NCI-H82 (cell line): Measurements from ENCODE around the gene ATP2A1.
"Not testable (repeated sequence)": the region's sequence is repeated elsewhere in the genome, so short reads cannot be mapped to it uniquely, and the experiment has no call there.

Source experiments
- DNase-seq: peaks from one replicate; lab custom pipeline; 2025; lab: John Stamatoyannopoulos, UW

Gene ATP2A1

DNA sequence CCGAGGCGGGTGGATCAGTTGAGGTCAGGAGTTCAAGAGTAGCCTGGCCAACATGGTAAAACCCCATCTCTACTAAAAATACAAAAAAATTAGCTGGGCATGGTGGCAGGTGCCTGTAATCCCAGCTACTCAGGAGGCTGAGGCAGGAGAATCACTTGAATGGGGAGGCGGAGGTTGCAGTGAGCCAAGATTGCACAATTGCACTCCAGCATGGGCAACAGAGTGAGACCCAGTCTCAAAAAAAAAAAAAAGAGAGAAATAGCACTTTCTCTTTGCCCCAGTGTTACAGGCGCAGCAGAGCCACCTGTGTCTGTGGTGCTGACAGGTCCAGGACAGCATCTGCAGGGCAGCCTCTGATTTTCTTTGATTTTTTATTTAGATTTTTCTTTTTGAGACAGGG, 3.3 kb downstream of the ATP2A1 start:
- DNase-seq, result not testable (repeated sequence)

DNA sequence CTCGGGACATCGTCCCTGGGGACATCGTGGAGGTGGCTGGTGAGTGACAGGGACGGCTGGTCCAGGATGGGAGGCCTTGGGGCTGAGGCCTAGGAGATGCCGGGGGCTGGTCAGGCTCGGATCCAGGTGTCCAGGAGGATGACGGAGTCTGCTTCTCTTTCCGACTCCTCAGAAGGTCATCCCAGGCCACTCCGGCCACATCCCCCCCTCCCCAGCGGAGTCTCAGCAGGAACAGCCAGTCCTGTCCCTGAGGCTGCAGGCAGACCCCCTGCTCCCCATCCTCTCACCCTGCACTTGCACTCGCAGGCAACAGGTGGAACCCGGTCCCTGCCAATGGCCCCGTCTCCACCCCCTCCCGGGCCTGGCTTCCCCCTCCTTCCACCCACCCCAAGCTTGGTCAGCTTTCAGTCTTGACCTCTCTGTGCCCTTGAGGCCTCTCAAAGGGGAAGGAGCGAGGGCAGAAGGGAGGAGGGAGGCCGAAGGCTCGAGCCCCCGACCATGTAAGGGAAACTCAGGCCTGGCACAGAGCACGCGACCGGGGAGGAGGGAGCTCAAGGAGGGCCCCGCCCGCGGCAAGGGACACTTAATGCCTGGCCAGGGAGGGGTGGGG, 4.4 kb downstream of the ATP2A1 start:
- DNase-seq, result peak; percentile 14

DNA sequence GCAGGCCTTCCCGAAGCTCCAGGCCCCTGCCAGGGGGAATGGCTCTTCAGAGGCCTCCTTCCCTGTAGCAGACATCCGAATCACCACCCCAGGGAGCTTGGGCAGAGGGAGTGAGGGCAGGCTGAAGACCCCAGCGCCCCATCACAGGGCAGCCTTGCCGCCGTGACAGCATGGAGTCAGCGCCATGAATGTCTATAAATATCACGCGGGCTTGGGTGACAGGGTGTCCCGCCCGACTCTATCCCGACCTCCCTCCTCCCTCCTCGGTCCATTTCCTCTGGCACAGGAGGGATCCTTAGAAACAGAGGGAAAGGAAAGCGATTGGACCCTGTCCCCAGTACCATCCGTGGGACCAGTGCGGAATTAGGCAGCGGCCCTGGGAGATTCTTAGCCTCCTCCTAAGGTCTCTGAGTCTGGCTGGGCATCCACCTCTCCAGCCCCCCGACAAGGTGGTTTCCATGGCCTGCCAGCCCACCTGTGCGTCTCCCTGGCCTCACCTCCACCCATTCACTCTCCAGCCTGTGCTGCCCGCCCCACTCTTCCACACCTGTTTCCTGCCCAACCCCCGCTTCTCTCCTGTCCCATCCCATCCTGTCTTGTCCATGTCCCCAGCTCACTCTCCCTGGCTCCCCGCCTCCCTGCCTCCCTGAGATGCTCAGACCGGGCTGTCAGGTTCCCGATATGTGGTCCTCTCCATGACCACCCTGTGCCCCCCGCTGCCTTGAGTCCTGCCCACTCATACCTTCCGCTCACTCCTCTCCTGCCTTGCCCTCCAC, 5.1 kb downstream of the ATP2A1 start:
- DNase-seq, result no peak

DNA sequence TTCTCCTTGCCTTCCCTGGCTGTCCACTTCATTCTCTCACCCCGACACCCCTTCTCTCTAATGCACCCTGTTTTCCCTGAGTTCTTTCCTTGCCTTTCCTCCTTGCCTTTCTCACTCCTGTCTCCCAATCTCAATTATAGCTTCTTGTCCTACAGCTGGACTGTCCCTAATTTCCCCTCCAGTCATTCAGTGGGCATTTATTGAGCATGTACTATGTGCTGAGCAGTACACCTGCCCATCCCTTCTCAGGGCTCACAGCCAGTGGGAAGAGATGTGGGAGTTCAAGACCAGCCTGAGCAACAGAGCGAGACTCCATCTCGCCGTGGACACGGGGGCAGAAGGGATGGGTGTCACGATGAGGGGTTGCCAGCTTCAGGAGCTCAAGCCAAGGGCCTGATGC, 5.8 kb downstream of the ATP2A1 start:
- DNase-seq, result no peak

DNA sequence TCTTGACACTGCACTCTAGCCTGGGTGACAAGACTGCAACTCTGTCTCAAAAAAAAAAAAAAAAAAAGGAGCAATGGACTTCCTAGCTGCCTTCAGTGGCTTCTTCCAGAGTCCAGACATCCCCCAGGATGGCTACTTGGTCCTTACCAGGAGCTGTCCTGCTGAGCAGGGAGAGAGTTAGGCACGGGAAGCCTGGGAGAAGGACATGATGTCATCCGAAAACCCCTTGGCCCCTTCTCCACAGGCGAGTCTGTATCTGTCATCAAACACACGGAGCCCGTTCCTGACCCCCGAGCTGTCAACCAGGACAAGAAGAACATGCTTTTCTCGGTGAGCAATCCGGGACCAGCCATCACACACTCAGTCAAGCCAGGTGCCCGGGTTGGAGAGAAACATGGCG, 8.7 kb downstream of the ATP2A1 start:
- DNase-seq, result no peak

DNA sequence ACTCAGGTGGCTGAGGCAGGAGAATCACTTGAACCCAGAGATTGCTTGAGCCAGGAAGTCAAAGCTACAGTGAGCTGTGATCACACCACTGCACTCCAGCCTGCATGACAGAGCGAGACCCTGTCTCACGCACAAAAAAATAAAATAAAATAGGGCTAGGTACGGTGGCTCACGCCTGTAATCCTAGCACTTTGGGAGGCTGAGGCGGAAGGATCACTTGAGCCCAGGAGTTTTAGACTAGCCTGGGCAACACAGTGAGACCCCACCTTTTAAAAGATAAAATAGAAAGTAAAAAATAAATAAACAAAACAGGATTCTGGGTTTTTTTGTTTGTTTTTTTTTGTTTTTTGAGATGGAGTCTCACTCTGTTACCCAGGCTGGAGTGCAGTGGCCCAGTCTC, 12.1 kb downstream of the ATP2A1 start:
- not testable (repeated sequence) for DNase-seq

DNA sequence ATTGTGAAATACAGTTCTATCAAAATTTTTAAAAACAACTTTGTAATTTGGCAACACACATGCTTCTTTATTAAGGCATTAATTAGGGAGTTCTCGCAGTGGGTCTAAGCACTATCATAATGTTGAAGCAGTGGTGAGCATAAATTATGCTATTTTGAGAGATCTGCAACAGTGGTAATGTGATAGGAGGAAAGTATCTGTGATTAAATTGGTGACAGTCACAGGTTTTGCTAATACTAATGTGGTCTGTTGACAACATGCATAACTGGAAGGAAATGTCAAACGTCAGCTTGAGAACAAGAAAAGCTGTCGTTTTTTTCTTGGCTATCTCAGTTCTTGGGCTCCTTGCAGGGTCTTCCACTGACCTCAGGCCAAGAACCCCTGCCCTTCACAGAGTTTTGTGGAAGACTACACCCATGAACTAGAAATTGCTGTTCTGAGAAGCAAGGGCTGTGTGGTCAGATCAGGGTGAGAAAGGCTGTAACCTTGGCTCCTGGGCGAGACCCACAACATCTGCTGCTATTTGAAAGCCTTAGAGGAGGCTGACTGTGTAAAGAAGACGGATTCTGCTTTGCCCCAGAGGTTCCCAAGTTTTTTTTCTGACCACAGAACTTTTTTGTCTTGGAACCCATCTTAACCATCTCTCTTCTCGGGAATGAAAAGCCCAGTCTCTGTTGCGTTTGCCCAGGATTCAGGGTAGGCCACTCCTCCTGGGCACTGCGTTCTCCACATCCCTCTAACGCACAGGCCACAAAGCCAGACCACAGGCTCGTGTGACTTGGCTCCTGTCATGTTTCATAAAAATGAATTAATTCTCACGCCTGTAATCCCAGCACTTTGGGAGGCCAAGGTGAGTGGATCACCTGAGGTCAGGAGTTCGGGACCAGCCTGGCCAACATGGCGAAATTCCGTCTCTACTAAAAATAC, 13.9 kb downstream of the ATP2A1 start:
- DNase-seq, result no peak

DNA sequence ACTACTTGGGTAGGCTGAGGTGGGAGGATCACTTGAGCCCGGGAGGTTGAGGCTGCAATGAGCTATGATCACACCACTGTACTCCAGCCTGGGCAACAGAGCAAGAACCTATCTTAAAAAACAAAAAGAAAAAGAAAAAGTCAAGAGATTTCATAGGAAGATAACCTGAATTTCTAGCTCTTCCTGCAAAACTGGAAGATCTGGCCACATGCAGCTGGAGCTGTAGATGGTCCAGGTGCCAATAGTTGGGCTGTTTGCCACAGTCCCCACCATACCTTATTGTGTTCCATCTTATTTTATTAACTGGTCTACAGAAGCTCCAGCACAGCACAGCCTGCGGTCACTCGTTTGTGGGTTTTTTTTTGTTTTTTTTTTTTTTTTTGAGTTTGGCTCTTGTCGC, 15.0 kb downstream of the ATP2A1 start:
- DNase-seq, result no peak

DNA sequence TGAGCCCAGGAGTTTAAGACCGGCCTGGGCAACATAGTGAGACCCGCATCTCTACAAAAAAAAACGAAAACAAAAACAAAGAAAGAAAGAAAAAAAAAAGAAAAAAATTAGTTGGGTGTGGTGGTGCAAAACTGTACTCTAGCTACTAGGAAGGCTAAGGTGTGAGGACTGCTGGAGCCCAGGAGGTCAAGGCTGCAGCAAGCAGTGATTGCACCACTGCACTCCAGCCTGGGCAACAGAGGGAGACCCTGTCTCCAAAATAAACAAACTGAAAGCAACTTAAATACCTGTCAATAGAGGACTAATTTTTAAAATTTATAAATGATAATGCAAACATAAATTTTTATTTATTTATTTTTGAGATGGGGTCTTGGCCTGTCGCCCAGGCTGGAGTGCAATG, 17.3 kb downstream of the ATP2A1 start:
- DNase-seq, result no peak

DNA sequence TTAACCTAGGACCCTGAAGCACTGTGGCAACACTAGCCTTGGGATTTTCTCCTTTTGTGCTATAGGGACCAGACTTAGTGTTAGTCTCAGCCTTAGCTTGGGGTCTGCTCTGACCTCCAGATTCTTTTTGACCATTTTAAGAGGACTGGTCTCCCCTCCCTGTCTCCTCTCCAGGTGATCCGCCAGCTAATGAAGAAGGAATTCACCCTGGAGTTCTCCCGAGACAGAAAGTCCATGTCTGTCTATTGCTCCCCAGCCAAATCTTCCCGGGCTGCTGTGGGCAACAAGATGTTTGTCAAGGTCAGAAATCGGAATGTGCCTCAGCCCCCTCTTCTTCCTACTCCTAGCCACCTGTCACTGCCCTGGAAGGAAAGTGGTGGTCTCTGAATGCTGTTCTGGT, 19.5 kb downstream of the ATP2A1 start:
- DNase-seq, result no peak

DNA sequence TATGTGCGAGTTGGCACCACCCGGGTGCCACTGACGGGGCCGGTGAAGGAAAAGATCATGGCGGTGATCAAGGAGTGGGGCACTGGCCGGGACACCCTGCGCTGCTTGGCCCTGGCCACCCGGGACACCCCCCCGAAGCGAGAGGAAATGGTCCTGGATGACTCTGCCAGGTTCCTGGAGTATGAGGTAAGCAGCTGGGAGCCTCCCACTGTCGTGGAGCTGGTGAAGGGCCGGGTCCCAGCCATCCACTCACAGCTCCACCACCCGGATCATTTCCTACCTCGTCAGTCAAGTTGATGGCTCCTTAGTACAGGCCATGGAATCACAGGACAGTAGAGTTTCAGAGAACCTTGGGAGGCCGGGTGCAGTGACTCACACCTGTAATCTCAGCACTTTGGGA, 20.0 kb downstream of the ATP2A1 start:
- no peak for DNase-seq

DNA sequence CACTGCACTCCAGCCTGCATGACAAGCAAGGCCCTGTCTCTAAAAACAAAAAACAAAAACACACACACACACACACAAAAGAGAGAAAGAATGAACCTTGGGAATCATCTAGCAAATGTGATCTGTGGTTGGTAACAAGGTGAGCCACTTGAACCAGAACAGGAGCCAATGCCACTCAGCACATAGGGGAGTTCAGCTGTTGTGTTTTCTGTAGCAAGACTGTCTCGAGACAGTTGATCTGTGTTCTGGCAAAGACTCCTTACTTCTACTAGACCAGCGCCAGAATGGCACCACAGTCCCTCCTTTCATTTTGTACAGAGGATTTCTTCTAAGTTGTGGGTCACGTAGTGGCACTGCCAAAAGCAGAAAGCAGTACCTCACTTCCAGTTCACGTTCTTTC, 20.7 kb downstream of the ATP2A1 start:
- no peak for DNase-seq

DNA sequence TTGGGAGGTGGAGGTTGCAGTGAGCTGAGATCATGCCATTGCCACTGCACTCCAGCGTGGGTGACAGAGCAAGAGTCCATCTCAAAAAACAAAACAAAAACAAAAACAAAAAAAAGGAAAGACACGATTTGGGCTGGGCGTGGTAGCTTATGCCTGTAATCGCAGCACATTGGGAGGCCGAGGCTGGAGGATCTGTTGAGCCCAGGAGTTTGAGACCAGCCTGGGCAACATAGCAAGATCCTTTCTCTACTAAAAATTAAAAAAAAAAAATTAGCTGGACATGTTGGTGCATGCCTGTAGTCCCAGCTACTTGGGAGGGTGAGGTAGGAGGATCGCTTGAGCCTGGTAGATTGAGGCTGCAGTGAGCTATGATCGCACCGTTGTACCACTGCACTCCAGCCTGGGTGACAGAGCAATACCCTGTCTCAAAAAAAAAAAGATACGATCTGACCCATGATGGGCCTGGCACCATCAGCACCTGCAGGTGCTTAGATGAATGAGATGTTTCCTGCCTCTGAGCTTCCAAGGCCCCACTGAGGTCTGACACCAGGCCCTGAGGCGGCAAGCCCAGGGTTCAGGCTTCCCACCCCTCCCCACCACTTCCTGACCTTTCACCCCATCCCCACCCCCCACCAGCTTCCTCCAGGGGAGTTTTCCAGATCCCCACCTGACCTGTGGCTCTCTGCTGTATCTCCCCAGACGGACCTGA, 21.7 kb downstream of the ATP2A1 start:
- DNase-seq, result no peak

DNA sequence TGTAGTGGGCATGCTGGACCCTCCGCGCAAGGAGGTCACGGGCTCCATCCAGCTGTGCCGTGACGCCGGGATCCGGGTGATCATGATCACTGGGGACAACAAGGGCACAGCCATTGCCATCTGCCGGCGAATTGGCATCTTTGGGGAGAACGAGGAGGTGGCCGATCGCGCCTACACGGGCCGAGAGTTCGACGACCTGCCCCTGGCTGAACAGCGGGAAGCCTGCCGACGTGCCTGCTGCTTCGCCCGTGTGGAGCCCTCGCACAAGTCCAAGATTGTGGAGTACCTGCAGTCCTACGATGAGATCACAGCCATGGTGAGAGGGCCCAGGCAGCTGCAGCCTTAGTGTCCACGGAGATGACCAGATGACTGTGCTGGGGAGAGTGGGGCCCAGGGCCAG, 22.3 kb downstream of the ATP2A1 start:
- no peak for DNase-seq

DNA sequence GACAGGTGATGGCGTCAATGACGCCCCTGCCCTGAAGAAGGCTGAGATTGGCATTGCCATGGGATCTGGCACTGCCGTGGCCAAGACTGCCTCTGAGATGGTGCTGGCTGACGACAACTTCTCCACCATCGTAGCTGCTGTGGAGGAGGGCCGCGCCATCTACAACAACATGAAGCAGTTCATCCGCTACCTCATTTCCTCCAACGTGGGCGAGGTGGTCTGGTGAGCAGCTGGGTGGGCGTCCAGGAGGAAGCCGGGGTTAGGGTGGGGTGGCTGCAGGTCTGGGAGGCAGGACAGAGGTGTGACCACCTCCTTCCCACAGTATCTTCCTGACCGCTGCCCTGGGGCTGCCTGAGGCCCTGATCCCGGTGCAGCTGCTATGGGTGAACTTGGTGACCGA, 23.6 kb downstream of the ATP2A1 start:
- DNase-seq, result no peak

DNA sequence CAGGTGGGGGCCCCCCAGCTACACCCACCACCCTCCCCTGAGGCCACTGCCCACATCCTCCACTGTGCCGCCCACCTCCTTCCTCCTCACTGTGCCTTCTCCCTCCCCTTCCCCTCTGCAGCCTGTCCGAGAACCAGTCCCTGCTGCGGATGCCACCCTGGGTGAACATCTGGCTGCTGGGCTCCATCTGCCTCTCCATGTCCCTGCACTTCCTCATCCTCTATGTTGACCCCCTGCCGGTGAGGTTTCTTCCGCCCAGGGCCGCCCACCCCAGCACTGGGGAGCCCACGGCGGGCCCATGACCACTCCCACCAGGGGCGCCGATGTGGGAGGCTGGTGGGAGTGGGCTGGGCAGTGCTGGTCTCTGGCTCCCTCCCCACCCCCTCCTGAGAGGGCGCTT, 24.6 kb downstream of the ATP2A1 start:
- DNase-seq, result no peak

DNA sequence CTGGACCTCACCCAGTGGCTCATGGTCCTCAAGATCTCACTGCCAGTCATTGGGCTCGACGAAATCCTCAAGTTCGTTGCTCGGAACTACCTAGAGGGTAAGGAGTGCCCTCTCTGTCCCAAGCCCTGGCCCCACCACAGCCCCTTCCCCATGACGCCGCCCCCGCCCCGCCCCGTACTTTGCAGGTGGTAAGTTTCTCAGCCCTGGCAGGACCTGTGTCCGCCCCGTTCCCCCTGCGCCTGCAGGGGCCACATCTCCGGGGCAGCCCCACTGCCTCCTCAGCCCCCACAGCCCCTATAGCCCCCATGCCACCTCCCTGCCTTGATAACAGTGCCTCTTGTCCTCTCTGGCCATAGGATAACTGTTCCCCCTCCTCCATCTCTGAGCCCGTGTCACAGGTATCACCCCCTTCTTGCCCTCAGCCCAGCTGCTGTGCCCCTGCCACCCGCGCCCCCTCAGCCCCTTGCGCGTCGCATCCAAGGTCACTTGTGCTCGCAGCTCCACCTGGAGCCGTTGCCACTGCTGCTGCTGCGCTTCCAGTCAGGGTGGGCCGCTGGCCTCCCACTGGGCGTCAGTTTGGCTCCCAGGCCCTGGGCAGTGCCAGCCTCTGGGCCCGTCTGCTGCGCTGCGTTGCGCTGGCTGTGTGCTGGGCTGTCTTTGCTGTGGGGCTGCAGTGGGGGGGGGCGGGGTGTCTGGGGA, 25.2 kb downstream of the ATP2A1 start:
- no peak for DNase-seq

DNA sequence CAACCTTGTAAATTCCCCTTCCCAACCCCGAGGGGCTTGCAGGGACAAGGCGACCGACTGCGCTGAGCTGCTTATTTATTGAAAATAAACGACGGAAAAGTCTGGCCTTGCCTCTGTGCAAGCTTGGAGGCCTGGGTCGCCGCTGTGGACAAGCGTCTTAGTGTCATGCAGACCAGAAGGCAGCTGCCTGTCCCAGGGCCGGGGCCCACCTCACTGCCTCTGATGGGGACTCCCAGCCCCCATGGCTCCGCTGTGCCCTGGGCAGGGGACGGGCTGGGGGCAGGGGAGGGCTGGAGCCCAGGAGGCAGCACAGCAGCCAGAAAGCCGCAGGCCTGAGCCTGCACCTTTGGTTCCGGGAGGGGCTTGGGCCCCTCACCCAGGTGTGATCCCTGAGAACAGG, 26.1 kb downstream of the ATP2A1 start:
- no peak for DNase-seq

DNA sequence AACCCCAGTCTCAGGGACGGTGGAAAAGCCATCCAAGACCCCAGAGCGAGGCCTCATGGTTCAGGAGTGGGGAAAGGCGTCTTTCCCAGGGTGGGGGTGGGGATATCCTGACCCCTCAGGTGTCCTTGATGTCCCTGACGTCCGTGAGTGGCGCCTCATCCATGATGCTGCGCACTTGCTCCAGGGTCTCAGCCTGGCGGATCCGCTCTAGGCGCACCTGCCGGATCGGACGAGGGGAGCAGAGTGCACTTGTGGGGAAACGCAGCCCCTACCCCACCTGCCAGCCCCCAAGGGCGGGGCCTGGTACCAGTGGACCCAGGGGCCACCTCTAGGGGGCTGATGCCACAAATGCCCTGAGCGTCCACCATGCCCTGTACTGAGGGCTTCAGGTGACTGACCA, 26.5 kb downstream of the ATP2A1 start:
- no peak for DNase-seq

DNA sequence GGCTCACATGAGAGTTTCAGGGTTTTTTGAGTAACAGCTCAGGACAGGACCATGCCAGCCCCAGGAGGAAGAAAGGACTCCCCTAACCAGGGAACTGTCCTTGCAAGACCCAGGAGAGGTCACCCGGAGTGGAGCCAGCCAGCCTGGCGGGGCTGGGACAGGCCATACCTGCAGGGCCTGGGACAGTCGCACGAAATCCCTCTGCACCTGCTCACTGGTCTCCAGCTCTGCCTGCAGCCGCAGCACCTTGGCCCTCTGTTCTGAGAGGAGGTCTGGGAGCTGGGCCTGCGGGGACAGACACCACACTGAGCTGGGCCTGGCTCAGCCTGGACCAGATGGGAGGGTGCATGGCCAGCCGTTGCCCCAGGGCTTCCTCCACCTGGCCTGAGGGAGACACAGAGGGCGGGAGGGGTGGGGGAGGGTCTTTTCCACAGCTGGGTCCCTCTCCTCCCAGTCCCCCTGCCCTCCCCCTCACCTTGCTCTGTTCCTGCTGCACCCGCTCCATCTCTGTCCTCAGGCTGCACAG, 27.0 kb downstream of the ATP2A1 start:
- DNase-seq, result peak; percentile 25

DNA sequence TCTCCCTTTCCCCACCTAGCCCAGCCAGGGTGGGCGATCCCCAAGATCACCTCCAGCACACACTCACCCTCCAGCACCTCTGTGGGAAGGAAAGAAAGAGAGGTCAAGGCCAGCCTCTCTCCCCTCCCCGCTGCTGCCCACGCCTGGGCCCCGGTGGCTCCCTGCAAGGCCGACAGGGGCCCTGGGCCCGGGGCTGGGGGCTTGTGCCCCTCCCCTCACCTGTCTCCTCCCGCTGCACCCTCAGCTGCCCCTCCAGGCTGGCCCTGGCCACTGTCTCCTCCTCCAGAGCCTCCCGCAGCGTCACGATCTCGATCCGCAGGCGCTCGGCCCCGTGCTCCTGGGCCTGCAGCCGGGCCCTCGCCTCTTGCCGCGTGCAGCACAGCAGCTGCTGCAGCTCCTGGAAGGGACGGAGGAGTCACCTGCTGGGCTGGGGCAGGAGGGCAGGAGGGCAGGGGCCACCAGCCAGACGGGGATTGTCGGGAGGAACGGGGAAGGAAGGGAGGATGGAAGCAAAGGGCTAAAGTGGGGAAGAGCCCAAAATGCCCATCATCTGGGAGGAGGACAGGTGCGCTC, 27.6 kb downstream of the ATP2A1 start:
- DNase-seq, result no peak
